OCI-LY3 (cell line): ENCODE data around the gene SMYD2.

ENCODE experiments used
- CTCF ChIP-seq: fragments of 200-600, 300-600 bp; sonication (generic); IDR thresholded peaks from 2 replicates; pipeline ENCODE4 v1.5.1; 2014; ENCODE audit warnings: antibody characterized with exemption, low read length, low read depth
- EZH2phosphoT487 ChIP-seq: fragments of 200-600 bp; shearing (Covaris generic); IDR thresholded peaks from 2 replicates; pipeline ENCODE4 v1.6.1; 2018; ENCODE audit warnings: antibody characterized with exemption, mixed run types, low read depth

- TF ChIP-seq CTCF (no peak), EZH2phosphoT487 (no peak)
Observed at GRCh38 chr1:214354440-214355148, 73.6 kb downstream of the SMYD2 start.
